Suprapubic skin (tissue), 4 donors: Measurements from ENCODE around the gene ZNF181. TPM values are rescaled to one million over a fixed set of nuclear protein-coding genes. Genes with fewer than 3 reads are reported as not detected.
A peak's percentile ranks its signal among the peaks of the same experiment; 100 is the strongest.

ENCODE experiments used
- DNase-seq, 2 donors: peaks; one replicate each; pipeline ENCODE4 v3.0.0-alpha.2; 2019; ENCODE audit warnings: low spot score in 2 of 2
- H3K27ac ChIP-seq: fragments of 200-600 bp; sonication (generic); one replicate; pipeline ENCODE4 v1.5.1; 2019
- H3K27me3 ChIP-seq: fragments of 200-600 bp; sonication (generic); one replicate; pipeline ENCODE4 v1.5.1; 2019
- H3K36me3 ChIP-seq: fragments of 200-600 bp; sonication (generic); one replicate; pipeline ENCODE4 v1.5.1; 2019
- H3K4me1 ChIP-seq: fragments of 200-600 bp; sonication (generic); one replicate; pipeline ENCODE4 v1.5.1; 2019
- H3K4me3 ChIP-seq: fragments of 200-600 bp; sonication (generic); one replicate; pipeline ENCODE4 v1.5.1; 2019; ENCODE audit warnings: mild to moderate bottlenecking
- H3K9me3 ChIP-seq: fragments of 200-600 bp; sonication (generic); one replicate; pipeline ENCODE4 v1.5.1; 2019
- CTCF ChIP-seq, 2 donors: fragments of 200-600 bp in 1 of 2; fragments of 450-650 bp in 1 of 2; sonication (generic) in 1 of 2; IDR thresholded peaks; one replicate each; pipeline ENCODE4 v1.5.1; 2016 to 2019; ENCODE audit warnings: antibody characterized with exemption in 2 of 2, mild to moderate bottlenecking in 1 of 2, moderate library complexity in 1 of 2
- EP300 ChIP-seq: sonication (generic); formaldehyde crosslinking; IDR thresholded peaks from one replicate; pipeline ENCODE4 v1.6.1; 2017; ENCODE audit warnings: antibody characterized with exemption
- POLR2A ChIP-seq, 2 donors: fragments of 450-650 bp; IDR thresholded peaks; one replicate each; pipeline ENCODE4 v1.6.1; 2017; ENCODE audit warnings: antibody characterized with exemption in 2 of 2, mild to moderate bottlenecking in 2 of 2, moderate library complexity in 2 of 2
- POLR2AphosphoS5 ChIP-seq, 3 donors: sonication (generic); formaldehyde crosslinking; IDR thresholded peaks; one replicate each; pipeline ENCODE4 v1.6.1; 2017; ENCODE audit warnings: antibody characterized with exemption in 3 of 3
- WGBS: methylation state at CpG from one replicate; pipeline ENCODE4 v1.1.5; 2018; 5-methylcytosine and 5-hydroxymethylcytosine counted together
- total RNA-seq, 4 donors: library from RNA; depleted of rRNA; stranded (reverse); fragments of >200 nt; gene quantifications; one replicate each; pipeline ENCODE4 v1.1.0, GENCODE V29; 2016

ZNF181 gene
- total RNA-seq, 4 donors from 2014 or later = 9.2 to 28.3 (median 18.4) TPM

- WGBS = 92% methylated on average over 5 of the region's 7 CpGs
- Histone ChIP-seq H3K4me3 (no peak overlapping the region), H3K36me3 (peaks cover 8% of the 10 kb centered on the region), H3K9me3 (no peaks in the 10 kb centered on the region), H3K27ac (no peak overlapping the region), H3K27me3 (peaks cover 7% of the 10 kb centered on the region), H3K4me1 (peaks cover 19% of the 10 kb centered on the region)
- no peak for TF ChIP-seq CTCF (IDR thresholded peaks at IDR 0.05)
- TF ChIP-seq EP300 = no peak
- no peak for TF ChIP-seq POLR2A (IDR thresholded peaks at IDR 0.05)
- no peak for TF ChIP-seq POLR2AphosphoS5 (IDR thresholded peaks at IDR 0.05)
- no peak for DNase-seq
Observed at GRCh38 chr19:34731964-34732363, 2.1 kb upstream of the ZNF181 start.

DNA sequence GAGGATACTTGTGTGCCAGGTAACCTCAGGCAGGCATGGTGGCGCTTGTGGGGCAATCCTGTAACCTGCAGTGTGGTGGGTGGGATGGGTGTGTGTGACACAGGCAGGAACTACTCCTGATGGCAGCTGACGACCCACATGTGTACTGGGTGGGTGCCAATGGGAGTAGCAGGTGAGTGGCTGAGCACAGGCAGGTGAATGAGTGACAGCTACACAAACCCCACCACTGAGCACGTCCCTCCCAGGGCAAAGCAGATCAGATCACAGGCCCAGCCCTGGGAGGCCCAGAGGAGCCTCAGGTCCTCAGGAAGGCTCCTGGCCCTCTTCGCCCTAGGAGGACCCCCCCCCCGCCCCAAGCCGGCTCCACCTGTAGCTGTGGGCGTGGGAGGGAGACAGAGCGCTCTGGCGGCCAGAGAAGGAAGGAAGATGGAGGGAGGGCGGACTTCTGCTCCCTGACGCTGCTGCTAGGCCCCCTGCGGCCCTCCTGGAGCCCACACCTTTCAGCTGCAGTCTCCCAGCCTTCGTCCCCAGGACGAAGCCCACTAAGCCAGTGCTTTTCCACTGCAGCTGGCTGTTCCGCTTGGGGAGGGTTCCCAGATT lies 1.3 kb upstream of the ZNF181 start:
- no peak for DNase-seq
- Histone ChIP-seq H3K27ac (peak overlapping the region; percentile 99), H3K4me3 (peak overlapping the region; percentile 92), H3K4me1 (peaks cover 19% of the 10 kb centered on the region), H3K27me3 (peaks cover 6% of the 10 kb centered on the region), H3K36me3 (peaks cover 13% of the 10 kb centered on the region), H3K9me3 (peaks cover 3% of the 10 kb centered on the region)
- TF ChIP-seq POLR2AphosphoS5 (IDR thresholded peaks at IDR 0.05) (no peak), CTCF (IDR thresholded peaks at IDR 0.05) (no peak), EP300 (no peak), POLR2A (IDR thresholded peaks at IDR 0.05) (no peak)
- WGBS = 23% methylated on average over 8 of the region's 15 CpGs

- Histone ChIP-seq H3K4me3 (peak overlapping the region; percentile 92), H3K27ac (peak overlapping the region; percentile 99), H3K9me3 (peaks cover 3% of the 10 kb centered on the region), H3K4me1 (peaks cover 19% of the 10 kb centered on the region), H3K36me3 (peaks cover 19% of the 10 kb centered on the region), H3K27me3 (no peaks in the 10 kb centered on the region)
- WGBS = under 1% methylated on average over 13 of the region's 13 CpGs
- DNase-seq = peak in 1 of 2 donors; percentile 82
- TF ChIP-seq EP300 (no peak), CTCF (IDR thresholded peaks at IDR 0.05) (no peak), POLR2AphosphoS5 (IDR thresholded peaks at IDR 0.05) (peak in 2 of 3 donors; percentile 1 to 31), POLR2A (IDR thresholded peaks at IDR 0.05) (peak in 1 of 2 donors; percentile 54)
Observed at GRCh38 chr19:34733266-34733745, 737 bp upstream of the ZNF181 start.

GRCh38 chr19:34734537-34735103 lies 577 bp downstream of the ZNF181 start:
- H3K4me1 ChIP-seq = peaks cover 19% of the 10 kb centered on the region
- DNase-seq = no peak
- peaks cover 33% of the 10 kb centered on the region for H3K36me3 ChIP-seq
- H3K9me3 ChIP-seq = peaks cover 9% of the 10 kb centered on the region
- peak overlapping the region; percentile 99 for H3K27ac ChIP-seq
- 16% methylated on average over 16 of the region's 16 CpGs for WGBS
- H3K27me3 ChIP-seq = no peaks in the 10 kb centered on the region
- TF ChIP-seq POLR2AphosphoS5 (IDR thresholded peaks at IDR 0.05) (no peak), CTCF (IDR thresholded peaks at IDR 0.05) (no peak), EP300 (no peak), POLR2A (IDR thresholded peaks at IDR 0.05) (no peak)
- H3K4me3 ChIP-seq = peak overlapping the region; percentile 92

GRCh38 chr19:34744896-34745690 lies 11.1 kb downstream of the ZNF181 start:
- H3K27ac ChIP-seq = no peak overlapping the region
- H3K4me3 ChIP-seq = no peak overlapping the region
- 91% methylated on average over 3 of the region's 3 CpGs for WGBS
- no peaks in the 10 kb centered on the region for H3K27me3 ChIP-seq
- H3K4me1 ChIP-seq = no peaks in the 10 kb centered on the region
- peaks cover 56% of the 10 kb centered on the region for H3K9me3 ChIP-seq
- no peak for TF ChIP-seq POLR2A (IDR thresholded peaks at IDR 0.05)
- TF ChIP-seq CTCF (IDR thresholded peaks at IDR 0.05) = no peak
- no peak for TF ChIP-seq POLR2AphosphoS5 (IDR thresholded peaks at IDR 0.05)
- TF ChIP-seq EP300 = no peak
- DNase-seq = no peak
- peaks cover 24% of the 10 kb centered on the region for H3K36me3 ChIP-seq
